ENCODE data around the gene LIN7B.

LIN7B gene

GRCh38 chr19:49148784-49149651, 34.8 kb downstream of the LIN7B start:
- FAIRE-seq = peak; percentile 73

- FAIRE-seq = no peak
Observed at GRCh38 chr19:49149652-49150105, 35.5 kb downstream of the LIN7B start.

- FAIRE-seq = no peak
Observed at GRCh38 chr19:49150106-49150943, 36.2 kb downstream of the LIN7B start.

GRCh38 chr19:49150944-49151243, 36.7 kb downstream of the LIN7B start:
- FAIRE-seq = no peak

- no peak for FAIRE-seq
Observed at GRCh38 chr19:49151267-49152118, 37.3 kb downstream of the LIN7B start.

GRCh38 chr19:49152119-49152550, 38.0 kb downstream of the LIN7B start:
- FAIRE-seq = no peak

- FAIRE-seq = no peak
Observed at GRCh38 chr19:49153167-49153809, 39.1 kb downstream of the LIN7B start.

- no peak for FAIRE-seq
Observed at GRCh38 chr19:49154279-49154678, 40.1 kb downstream of the LIN7B start.

GRCh38 chr19:49155005-49155819, 41.0 kb downstream of the LIN7B start, which contains the start of gene HRC:
Gene HRC (minus strand): TSS chr19:49155396. CDS start chr19:49155237, 159 bp downstream.
- FAIRE-seq = no peak

GRCh38 chr19:49155820-49156346, 41.7 kb downstream of the LIN7B start:
- FAIRE-seq = no peak

GRCh38 chr19:49157445-49158224, 43.5 kb downstream of the LIN7B start, which contains the start of gene TRPM4:
Gene TRPM4 (plus strand): TSS chr19:49157792. CDS start chr19:49157867, 75 bp downstream.
- FAIRE-seq = no peak

GRCh38 chr19:49160450-49161189, 46.5 kb downstream of the LIN7B start:
- FAIRE-seq = no peak

GRCh38 chr19:49161987-49162386, 47.8 kb downstream of the LIN7B start:
- no peak for FAIRE-seq

GRCh38 chr19:49165111-49165750, 51.1 kb downstream of the LIN7B start:
- no peak for FAIRE-seq

GRCh38 chr19:49165865-49166301, 51.7 kb downstream of the LIN7B start:
- no peak for FAIRE-seq

GRCh38 chr19:49167857-49168409, 53.8 kb downstream of the LIN7B start:
- no peak for FAIRE-seq

All from A204.1 (cell line).